Fibroblast of villous mesenchyme (primary cell): ENCODE measurements around the gene PPP5C. TPM values are rescaled to one million over a fixed set of nuclear protein-coding genes. Genes with fewer than 3 reads are reported as not detected.

Source experiments
- DNase-seq: peaks from one replicate; pipeline ENCODE4 v3.0.0-alpha.2; 2010; ENCODE audit warnings: low read depth
- H3K4me3 ChIP-seq: 2 replicates; pipeline ENCODE4 v1.5.1; 2011; ENCODE audit warnings: low read depth, mild to moderate bottlenecking, low read length
- total RNA-seq: library from RNA; depleted of rRNA; stranded (reverse); fragments of >200 nt; gene quantifications from 2 replicates; pipeline ENCODE4 v1.2.3, GENCODE V29; 2012
- TF ChIP-seq, protein P1 (sequence below): IDR thresholded peaks from 2 replicates; pipeline ENCODE4 v1.5.1; 2012; ENCODE audit warnings: low read depth, mild to moderate bottlenecking, low read length; ENCODE audit not compliant: insufficient read depth

PPP5C gene
- total RNA-seq, 1 donor, result 44.9 TPM

DNA sequence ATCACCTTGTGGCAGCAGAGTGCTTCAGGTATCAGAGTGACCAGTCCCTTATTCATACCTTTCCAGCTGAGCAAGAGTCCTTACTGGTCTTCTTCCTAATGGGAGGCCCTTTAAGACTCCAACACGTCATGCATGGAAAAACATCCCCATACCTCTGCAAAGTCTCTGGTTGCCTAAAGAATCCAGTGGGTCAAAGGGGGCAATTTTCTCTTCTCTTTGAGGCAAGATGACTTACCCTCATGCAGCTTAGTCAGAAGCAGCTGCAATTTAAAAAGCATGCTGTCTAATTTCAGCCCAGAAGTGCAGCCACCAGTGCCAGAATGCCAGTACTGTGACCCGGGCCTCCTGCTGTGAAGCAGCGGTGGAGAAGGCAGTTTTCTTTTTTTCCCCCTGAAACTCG is 18.7 kb downstream of the PPP5C start:
- no peak for DNase-seq
- TF ChIP-seq, protein P1, sequence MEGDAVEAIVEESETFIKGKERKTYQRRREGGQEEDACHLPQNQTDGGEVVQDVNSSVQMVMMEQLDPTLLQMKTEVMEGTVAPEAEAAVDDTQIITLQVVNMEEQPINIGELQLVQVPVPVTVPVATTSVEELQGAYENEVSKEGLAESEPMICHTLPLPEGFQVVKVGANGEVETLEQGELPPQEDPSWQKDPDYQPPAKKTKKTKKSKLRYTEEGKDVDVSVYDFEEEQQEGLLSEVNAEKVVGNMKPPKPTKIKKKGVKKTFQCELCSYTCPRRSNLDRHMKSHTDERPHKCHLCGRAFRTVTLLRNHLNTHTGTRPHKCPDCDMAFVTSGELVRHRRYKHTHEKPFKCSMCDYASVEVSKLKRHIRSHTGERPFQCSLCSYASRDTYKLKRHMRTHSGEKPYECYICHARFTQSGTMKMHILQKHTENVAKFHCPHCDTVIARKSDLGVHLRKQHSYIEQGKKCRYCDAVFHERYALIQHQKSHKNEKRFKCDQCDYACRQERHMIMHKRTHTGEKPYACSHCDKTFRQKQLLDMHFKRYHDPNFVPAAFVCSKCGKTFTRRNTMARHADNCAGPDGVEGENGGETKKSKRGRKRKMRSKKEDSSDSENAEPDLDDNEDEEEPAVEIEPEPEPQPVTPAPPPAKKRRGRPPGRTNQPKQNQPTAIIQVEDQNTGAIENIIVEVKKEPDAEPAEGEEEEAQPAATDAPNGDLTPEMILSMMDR, result no peak

DNA sequence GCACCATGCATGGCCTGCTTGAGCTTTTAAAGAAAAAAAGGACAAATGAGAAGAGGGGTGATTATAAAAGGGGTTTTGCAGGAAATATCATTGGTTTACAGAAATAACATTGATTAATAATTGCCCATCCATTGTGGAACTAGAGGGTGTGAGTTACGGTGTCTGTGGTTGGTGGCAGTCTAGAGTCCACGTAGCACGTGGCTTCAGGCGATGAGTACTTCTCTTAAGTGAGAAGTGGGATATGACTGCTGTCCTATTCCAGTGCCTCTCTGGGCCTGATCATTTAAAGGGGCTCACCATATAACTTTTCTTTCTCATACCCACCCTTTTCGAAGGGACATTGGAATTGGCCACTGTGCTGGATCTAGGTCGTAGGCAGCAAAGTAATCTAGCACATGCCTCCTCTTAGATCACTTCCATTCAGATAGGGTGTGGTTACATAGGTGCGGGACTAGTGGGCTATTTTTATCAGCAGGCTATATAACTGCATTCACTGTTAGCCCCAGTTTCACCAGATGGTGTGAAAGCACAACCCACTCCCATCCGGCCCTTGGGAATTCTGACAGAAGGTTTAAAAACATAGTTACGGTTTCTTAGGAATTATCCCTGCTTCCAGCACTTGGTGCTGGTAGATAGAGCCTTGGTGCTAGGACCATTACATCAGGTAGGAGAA is 19.9 kb downstream of the PPP5C start:
- no peak overlapping the region for H3K4me3 ChIP-seq
- TF ChIP-seq, protein P1, result no peak
- no peak for DNase-seq

More for the DNA sequence above, 18.7 kb downstream of the PPP5C start:
- no peak overlapping the region for H3K4me3 ChIP-seq

GRCh38 chr19:46367426-46367825 is 20.5 kb downstream of the PPP5C start:
- H3K4me3 ChIP-seq, result no peak overlapping the region
- TF ChIP-seq, protein P1, result no peak
- no peak for DNase-seq

GRCh38 chr19:46368116-46368515 is 21.2 kb downstream of the PPP5C start:
- no peak for DNase-seq
- no peak overlapping the region for H3K4me3 ChIP-seq
- TF ChIP-seq, protein P1, result no peak

- no peak overlapping the region for H3K4me3 ChIP-seq
- TF ChIP-seq, protein P1, result no peak
- DNase-seq, result no peak
Observed at GRCh38 chr19:46369817-46370216, 22.9 kb downstream of the PPP5C start.

GRCh38 chr19:46371371-46371901 is 24.5 kb downstream of the PPP5C start:
- H3K4me3 ChIP-seq, result no peak overlapping the region
- no peak for DNase-seq
- TF ChIP-seq, protein P1, result no peak
